ENCODE results near the gene HOXB3.

HOXB3 gene

GRCh38 chr17:48579760-48580554 is 10.1 kb downstream of the HOXB3 start:
- POLR2A ChIA-PET: interaction anchor here (0.7 to 1.3 kb wide), 5 partner anchors 13 to 556 kb away, joined by 3 to 9 read pairs (median 4); no protein-coding TSS in a partner anchor
- CTCF ChIA-PET: interaction anchor here (0.6 to 1.5 kb wide), 5 partner anchors 79 to 364 kb away, joined by 3 read pairs; no protein-coding TSS in a partner anchor
- no peak overlapping the region for H3K4me3 ChIP-seq (ENCODE audit: low read depth, low read length)
- H3K27ac ChIP-seq (ENCODE audit: extremely low read depth, low read depth, low read length): peak overlapping the region; percentile 92; the same call in 1 of the 2 replicates
- TF ChIP-seq YY1 (tag by site-specific recombination; IDR thresholded peaks at IDR 0.05): 0 out of 2 replicates have a peak, but pooled peaks have one; percentile 11
- TF ChIP-seq ZNF416 (tag by site-specific recombination; IDR thresholded peaks at IDR 0.05): no peak
- no peak for TF ChIP-seq ZNF248 (tag by site-specific recombination; IDR thresholded peaks at IDR 0.05)
- peak; percentile 72 for TF ChIP-seq PRDM6 (tag by site-specific recombination; IDR thresholded peaks at IDR 0.05)
- TF ChIP-seq ZNF362 (tag by site-specific recombination; IDR thresholded peaks at IDR 0.05): peak; percentile 87
- no peaks in the 10 kb centered on the region for H3K9me3 ChIP-seq (ENCODE audit: control insufficient read depth, insufficient read depth, low read depth, low read length)
- peaks cover 65% of the 10 kb centered on the region for H3K4me1 ChIP-seq (ENCODE audit: control insufficient read depth, insufficient read depth, low read length)
- peaks cover 0 to 18% of the 10 kb centered on the region in 2 experiments; a peak in 1 of 3 replicates for H3K36me3 ChIP-seq (ENCODE audit: control insufficient read depth in 2 of 2, insufficient read depth in 1 of 2, low read length in 2 of 2)

GRCh38 chr17:48579471-48579759 is 10.6 kb downstream of the HOXB3 start:
- CTCF ChIA-PET: interaction anchor here (0.9 to 1.5 kb wide), 2 partner anchors 78 to 243 kb away, joined by 3 read pairs; no protein-coding TSS in a partner anchor
- H3K4me1 ChIP-seq (ENCODE audit: control insufficient read depth, insufficient read depth, low read length): peaks cover 68% of the 10 kb centered on the region
- TF ChIP-seq ZNF10 (tag by site-specific recombination; IDR thresholded peaks at IDR 0.05) (peak; percentile 73; the same call in 1 of the 2 replicates), ZBTB48 (tag by site-specific recombination; IDR thresholded peaks at IDR 0.05) (no peak)
- peak overlapping the region; percentile 91; the same call in 1 of the 2 replicates for H3K27ac ChIP-seq (ENCODE audit: extremely low read depth, low read depth, low read length)
- no peaks in the 10 kb centered on the region for H3K9me3 ChIP-seq (ENCODE audit: control insufficient read depth, insufficient read depth, low read depth, low read length)
- POLR2A ChIA-PET: interaction anchor here (1.3 to 4.1 kb wide), 2 partner anchors 32 to 36 kb away, joined by 3 to 14 read pairs; no protein-coding TSS in a partner anchor
- H3K36me3 ChIP-seq (ENCODE audit: control insufficient read depth in 2 of 2, insufficient read depth in 1 of 2, low read length in 2 of 2): peaks cover 0 to 18% of the 10 kb centered on the region in 2 experiments; a peak in 1 of 3 replicates
- no peak overlapping the region for H3K4me3 ChIP-seq (ENCODE audit: low read depth, low read length)

GRCh38 chr17:48578616-48579470 is 11.2 kb downstream of the HOXB3 start:
- ChIA-PET POLR2A (interaction anchor here (0.9 to 4.1 kb wide), 3 partner anchors 9 to 35 kb away, joined by 3 to 14 read pairs (median 3); no protein-coding TSS in a partner anchor), CTCF (interaction anchor here (0.8 kb wide), 1 partner anchor 9 kb away, joined by 3 read pairs; no protein-coding TSS in a partner anchor)
- H3K4me1 ChIP-seq (ENCODE audit: control insufficient read depth, insufficient read depth, low read length): peaks cover 68% of the 10 kb centered on the region
- H3K9me3 ChIP-seq (ENCODE audit: control insufficient read depth, insufficient read depth, low read depth, low read length): no peaks in the 10 kb centered on the region
- H3K4me3 ChIP-seq (ENCODE audit: low read depth, low read length): peak overlapping the region; percentile 52
- peak overlapping the region; percentile 91 for H3K27ac ChIP-seq (ENCODE audit: extremely low read depth, low read depth, low read length)
- peaks cover 0 to 13% of the 10 kb centered on the region in 2 experiments; a peak in 2 of 3 replicates for H3K36me3 ChIP-seq (ENCODE audit: control insufficient read depth in 2 of 2, insufficient read depth in 1 of 2, low read length in 2 of 2)
- TF ChIP-seq ZNF596 (tag by site-specific recombination; IDR thresholded peaks at IDR 0.05) (peak; percentile 79), EGR2 (tag by site-specific recombination; IDR thresholded peaks at IDR 0.05; ENCODE audit: low read depth) (0 out of 2 replicates have a peak, but pooled peaks have one; percentile 15), ZNF501 (tag by site-specific recombination; IDR thresholded peaks at IDR 0.05) (no peak), ZNF426 (tag by site-specific recombination; IDR thresholded peaks at IDR 0.05) (no peak), ZNF692 (tag by site-specific recombination; IDR thresholded peaks at IDR 0.05) (no peak), ZNF549 (tag by site-specific recombination; IDR thresholded peaks at IDR 0.05) (no peak), OSR2 (tag by site-specific recombination; IDR thresholded peaks at IDR 0.05) (no peak), WT1 (tag by site-specific recombination; IDR thresholded peaks at IDR 0.05) (no peak), TCF7L2 (IDR thresholded peaks at IDR 0.05; ENCODE audit: borderline replicate concordance, low read depth, low read length) (no peak), ZXDB (tag by site-specific recombination; IDR thresholded peaks at IDR 0.05) (no peak), ZFHX2 (tag by site-specific recombination; conservative IDR thresholded peaks at IDR 0.05) (peak; percentile 31; the same call in 1 of the 2 replicates), ZNF571 (tag by site-specific recombination; IDR thresholded peaks at IDR 0.05) (no peak), ZSCAN4 (tag by site-specific recombination; IDR thresholded peaks at IDR 0.05) (no peak), ZNF791 (tag by site-specific recombination; IDR thresholded peaks at IDR 0.05) (no peak)

Data from HEK293 (cell line).